ENCODE results near the gene ADGRV1.
"Not testable (repeated sequence)": the region's sequence is repeated elsewhere in the genome, so short reads cannot be mapped to it uniquely, and the experiment has no call there.

Gene ADGRV1

DNA sequence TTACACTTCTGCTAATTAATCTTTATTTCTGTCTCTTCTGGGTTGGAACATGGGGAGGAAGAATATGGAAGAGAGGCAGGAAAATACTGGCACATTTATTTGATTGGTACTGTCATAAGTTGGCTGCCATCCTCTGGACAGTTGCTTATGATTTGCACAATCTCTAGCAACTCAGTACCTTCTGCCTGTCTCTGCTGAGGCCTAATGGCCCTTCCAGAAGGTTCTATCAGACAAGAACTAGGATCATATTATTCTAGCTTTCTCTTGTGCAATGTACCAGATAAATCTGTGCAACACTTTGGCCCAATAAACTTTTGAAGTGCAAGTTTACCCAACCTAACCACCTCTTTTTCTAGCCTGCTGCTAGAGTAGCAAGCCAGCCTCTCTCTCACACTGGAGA is 489.5 kb downstream of the ADGRV1 start:
- no peak for DNase-seq

DNA sequence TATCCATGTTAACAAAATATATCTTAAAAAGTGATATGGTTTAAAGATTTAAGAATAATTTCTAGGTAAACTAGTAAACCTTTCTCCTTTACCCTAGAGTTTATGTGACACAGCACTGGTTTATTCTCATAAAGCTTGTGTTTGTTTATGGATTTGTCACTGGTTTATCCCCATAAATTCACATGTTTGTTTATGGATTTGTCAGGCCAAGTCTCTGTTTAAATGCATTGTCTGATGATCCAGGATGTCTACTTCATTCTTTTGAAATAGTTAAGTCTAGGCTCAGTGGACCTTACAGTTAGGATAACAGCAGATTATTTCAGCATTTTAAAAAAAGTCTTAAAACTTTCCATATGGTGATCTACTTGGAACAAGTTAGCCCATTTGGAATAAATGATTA is 490.5 kb downstream of the ADGRV1 start:
- no peak for DNase-seq

DNA sequence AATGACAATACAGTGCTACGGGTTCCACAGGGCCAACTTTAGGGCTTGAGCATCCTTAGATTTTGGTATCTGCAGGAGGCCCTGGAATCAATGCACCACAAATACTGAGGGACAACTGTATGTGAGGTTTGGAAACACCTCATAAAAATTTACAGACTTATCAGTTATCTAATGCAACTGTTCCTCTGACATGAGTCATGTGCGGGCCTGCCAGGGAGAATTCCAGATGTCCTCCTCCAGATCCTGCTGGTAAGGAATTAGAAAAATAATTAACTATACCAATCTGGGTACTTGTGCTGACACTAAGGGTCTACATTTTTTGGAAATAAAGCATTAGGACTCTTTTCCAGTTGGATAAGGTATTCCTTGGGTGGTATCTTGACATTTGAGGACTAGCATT is 491.2 kb downstream of the ADGRV1 start:
- DNase-seq = no peak

DNA sequence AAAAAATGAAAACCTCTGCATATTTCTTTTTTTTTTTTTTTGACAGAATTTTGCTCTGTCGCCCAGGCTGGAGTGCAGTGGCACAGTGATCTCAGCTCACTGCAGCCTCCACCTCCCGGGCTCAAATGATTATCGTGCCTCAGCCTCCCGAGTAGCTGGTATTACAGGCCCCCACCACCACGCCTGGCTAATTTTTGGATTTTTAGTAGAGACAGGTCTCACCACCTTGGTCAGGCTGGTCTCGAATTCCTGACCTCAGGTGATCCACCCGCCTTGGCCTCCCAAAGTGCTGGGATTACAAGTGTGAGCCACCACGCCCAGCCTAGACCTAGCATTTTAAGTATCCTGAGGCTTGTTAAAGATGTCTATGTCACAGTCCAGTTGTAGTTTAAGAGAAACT is 493.8 kb downstream of the ADGRV1 start:
- not testable (repeated sequence) for DNase-seq

DNA sequence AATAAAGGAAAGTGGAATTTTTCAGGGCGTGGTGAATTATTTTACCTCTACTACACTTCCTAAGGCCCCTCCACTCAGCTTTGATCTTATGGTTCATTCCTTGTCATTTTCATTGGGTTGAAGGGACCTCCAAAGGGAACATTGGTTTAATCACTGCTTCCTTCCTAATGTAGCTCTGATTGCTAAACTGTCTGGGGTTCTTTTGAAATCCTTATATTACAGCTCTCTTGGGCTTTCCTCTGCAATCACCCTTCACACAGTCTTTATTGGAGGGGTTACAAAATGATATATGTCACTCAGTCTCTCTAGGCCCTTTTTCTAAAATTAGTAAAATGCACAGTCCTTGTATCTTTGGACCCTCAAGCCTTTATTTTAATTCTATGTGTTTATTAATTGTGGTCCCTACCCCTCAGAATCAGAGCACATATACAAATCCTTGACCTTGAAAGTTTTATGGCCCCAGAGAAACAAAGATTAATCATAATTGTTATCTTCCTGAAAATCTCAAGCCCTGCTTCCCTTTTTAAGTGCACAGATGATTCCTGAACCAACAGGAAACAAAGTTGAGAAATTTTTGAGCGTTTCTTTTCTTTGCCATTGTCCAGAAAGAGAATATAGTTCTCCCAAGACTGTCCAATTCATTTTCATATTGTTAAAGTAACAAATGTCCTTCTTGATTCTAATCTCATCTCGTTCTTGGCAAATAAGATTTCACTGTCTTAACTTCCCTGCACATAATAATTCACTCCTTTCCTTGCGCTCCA is 494.6 kb downstream of the ADGRV1 start:
- no peak for DNase-seq

DNA sequence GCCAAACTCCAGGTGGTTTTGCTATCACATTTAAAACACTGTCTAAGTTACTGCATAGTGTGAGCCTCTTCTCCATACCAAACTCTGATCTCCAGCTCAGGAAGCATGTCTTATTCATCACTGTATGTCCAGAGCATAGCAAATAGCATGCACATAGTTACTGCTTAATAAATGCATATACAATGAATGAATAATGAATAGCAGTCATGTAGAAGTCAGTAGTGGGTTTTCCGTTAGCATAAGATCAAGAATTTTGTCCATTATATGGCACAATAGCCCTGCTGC is 495.1 kb downstream of the ADGRV1 start:
- no peak for DNase-seq

DNA sequence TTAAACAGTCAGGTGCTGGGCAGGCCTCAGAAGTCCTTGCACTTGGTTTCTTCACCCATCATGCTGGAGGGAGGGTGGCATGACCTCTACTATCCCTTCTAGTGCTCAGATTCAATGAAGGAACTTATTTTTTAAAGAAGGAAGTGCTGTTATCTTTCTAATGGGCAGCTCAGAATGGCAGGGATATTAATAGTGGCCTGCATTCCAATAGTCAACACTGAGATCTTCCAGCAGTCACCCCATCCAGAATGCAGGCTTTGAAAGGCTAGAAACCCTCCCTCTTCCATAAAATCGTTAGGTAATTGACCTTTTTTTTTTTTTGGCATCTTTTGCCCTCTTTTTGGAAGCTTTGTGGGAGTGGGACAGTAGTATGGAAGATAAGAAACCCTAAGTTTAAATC is 499.6 kb downstream of the ADGRV1 start:
- no peak for DNase-seq

DNA sequence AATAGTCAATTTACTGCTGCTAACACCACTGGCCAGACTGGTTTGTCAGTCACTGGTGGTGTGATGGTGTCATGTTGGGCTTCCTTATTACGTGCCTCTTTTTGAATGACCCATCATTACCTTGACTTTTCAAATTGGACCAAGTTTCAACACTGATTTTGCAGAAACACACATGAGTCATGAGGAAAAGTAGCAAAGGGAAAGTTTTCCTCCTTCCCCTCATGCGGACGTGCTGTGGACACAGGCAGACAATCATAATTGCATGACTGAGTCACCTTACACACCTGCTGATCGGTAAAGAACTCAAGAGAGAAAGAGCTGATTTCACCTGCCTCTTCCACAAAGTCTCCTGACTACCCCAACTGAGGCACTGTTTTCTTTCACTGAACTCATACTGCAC is 500.0 kb downstream of the ADGRV1 start:
- no peak for DNase-seq

DNA sequence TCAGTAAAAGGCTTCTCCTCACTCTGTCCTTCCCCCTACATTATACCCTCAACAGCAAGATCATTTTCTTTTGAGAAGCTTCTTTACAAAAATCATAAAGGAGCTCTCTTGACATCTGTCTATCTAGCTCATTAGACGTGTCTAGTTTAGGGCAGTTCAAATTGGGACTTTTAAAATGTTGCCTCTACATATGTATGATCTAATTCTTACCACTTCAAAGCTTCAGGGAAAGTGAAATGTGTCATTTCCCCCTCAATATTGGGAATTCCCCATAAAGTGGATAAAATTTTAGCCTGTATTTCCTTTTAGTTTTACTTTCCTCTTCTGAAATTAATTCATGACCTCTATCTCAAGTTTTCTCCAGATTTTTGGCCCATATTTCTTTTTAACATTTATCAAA is 500.8 kb downstream of the ADGRV1 start:
- DNase-seq = no peak

DNA sequence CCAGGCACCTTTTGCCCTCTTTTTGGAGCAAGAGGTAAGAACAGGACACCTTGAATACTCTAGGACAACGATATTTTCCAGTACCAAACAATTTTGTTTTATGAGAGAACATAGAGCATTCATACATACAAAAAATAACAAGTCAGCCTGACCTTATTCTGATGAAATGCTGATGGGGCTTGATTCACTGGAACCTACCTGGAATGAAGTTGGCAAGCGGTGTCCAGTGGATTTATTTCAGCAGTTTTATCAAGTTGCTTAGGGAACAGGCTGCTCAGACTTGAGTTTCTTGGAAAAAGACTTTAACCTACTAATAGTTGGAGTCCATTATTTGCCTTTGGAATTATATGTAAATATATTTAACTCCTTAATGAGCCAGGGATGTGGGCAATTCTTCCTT is 502.5 kb downstream of the ADGRV1 start:
- no peak for DNase-seq

DNA sequence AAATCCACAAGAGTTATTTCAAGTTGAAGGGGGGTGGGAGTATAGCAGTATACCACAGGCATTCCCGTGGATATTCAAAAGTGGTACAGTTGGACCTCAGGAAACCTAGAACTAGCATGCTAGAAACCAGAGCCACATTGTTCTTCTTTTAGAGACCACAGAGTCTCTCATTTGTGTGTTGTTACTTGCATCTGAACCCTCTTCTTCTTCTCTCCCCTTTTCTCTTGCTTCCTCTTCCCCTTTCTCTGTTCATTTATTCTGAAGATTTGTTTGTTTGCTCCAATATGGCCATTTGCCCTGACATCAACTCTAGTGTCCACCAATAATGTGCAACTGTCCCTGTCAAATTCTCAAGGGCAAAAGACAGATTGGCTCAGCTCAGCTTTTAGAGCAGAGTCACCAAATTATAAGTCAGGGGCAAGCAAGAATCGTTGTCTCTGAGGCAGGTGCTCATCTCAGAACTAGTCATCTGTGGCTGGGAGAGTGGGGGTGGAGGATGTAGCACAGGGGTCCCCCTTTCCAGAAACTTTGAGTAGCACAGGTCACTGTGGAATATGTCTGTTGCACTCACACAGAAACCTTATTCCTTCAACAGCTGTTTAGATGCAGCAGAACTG is 503.5 kb downstream of the ADGRV1 start:
- DNase-seq = no peak

DNA sequence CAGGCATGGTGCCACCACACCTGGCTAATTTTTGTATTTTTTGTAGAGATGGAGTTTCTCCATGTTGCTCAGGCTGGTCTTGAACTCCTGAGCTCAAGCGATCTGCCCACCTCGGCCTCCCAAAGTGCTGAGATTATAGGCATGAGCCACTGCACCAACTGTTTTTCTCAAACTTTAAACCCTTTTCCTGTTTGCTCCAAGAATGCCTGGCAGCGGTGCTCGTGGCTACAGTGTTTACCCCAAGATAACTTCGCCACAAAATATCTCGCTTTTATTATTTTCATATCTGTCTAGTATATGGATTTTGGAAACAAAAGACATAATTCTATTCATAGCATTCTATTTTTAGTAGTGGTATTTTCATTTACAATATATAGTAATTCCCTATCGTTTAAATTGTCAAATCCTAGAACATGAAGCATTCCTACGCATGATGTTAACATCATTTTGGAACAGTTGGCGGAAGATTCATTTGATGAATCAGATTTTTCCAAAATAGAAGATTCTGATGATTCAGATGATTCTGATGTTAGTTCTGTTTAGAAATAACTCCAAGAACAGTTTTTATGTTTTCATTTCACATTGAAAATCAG is 504.6 kb downstream of the ADGRV1 start:
- not testable (repeated sequence) for DNase-seq

DNA sequence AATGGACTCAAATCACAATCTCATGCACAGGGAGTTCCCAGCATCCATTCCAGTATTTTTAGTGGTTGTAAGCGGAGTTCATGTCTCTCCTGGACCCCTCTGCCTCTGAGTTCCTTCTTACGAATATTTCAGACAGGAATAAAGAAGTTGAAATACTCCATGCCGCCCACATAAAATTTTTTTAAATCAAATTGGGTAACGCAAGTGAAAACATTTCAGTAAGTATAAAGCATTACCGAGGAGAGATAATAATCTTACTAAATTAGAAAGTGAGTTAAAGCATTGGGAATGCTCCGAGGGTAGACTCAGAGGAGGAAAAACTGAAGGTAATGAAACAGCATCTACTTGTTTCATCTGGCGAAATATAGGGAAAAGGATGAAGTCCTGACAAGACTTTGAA is 506.9 kb downstream of the ADGRV1 start:
- DNase-seq = no peak

DNA sequence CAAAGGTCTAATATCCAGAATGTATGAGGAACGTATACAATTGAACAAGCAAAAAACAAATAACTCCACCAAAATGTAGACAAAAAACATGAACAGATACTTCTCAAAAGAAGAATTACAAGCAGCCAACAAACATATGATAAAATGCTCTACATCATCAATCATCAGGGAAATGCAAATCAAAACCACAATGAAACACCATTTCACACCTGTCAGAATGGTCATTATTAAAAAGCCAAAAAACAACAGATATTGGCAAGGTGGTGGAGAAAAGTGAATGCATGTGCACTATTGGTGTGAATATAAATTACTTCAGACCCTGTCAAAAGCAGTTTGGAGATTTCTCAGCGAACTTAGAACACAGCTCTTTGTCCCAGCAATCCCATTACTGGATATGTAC is 510.8 kb downstream of the ADGRV1 start:
- no peak for DNase-seq

DNA sequence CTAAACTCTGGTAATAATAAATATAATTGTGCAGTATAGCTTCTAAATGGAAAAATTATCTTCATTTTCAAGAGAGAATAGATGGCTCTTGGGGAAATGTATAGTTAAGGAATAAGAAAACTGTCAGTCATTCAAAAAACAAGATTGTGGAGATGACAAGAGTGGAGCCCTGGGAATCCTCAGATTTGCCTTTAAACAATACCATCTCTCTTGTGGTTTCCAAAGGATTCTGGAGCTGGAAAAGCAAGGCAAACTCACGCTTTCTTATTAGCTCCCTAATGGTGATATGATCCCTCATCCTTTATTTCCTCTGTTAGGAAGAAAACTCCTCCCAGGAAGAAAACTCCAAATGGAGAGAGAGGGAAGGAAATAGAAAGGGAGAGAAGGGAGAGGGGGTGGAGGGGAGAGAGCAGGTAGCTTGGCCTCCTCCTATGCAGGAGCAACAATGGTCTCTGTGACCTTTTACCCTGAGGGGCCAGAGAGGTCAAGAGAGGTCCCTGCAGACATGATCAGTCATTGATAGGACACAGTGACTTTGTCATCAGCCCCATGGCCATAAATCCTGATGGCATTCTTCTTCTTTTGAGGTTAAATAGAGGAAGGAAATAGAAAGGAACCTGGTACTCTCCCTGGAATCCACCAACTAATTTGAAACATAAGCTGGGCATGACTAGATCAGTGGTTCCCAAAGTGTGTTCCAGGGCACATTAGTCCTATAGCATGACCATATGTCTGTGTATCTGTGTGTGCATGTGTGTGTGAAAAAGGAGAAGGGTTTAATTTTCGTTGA is 512.4 kb downstream of the ADGRV1 start:
- no peak for DNase-seq

DNA sequence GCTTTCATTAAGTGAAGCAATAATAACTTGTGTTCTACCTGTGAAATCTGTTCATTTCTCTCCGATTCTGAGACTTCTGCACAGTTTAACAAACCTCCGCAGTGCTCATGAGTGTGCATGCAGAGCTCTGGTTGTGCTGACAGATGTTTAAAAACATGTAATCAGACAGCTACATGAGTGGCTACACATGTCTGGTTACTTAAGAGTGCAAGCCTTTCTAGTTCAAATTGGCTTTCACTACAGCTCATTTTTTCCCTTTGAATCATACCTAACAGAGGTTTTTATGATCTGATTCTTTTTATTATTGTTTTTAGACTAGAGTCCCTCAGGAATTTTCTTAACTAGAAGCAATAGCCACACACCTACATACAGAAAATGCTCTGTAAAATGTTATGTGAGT is 514.3 kb downstream of the ADGRV1 start:
- no peak for DNase-seq

DNA sequence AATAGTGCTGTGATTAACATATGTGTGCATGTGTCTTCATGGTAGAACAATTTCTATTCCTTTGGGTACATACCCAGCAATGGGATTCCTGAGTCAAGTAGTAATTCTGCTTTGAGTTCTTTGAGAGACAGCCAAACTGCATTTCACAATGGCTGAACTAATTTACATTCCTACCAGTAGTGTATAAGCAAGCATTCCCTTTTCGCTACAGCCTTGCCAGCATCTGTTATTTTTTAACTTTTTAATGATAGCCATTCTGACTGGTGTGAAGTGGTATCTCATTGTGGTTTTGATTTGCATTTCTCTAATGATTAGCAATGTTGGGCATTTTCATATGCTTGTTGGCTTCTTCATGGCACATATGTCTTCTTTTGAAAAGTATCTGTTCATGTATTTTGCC is 516.0 kb downstream of the ADGRV1 start:
- no peak for DNase-seq

DNA sequence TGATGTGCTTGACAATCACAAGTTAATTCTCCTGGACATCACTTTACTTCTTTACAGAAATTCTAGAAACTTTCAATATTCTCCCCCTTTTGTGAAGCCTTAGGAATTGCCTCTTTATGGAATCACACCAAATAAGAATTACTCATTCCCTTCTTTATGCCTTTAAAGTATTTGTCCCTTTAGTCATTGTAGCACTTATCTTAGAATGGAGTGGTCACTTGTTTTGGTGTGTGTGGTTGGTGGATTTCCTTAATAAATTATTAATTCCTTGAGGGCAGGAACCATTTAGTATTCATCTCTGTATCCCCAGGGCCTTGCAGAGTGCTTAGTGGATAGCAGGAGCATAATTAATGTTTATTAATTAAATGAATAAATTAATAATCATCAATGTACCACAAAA is 517.5 kb downstream of the ADGRV1 start:
- no peak for DNase-seq

DNA sequence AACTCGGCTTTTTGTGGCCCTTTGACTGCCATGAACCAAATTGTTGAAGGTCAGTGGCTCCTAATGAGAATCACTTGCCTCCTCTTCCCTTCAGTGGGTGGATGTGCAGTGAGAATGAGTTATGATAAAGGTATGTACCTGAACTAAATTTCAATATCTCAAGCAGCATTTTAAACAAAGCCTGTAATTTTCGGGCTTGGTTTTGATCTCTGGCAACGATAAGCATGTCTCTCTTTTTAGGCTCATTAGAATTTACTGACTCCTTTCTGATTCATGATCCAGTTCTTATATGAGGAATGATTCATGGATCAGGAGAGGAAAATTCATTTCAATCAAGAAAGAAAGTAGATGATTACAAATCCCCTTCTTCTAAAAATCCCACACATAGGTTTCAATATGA is 519.0 kb downstream of the ADGRV1 start:
- no peak for DNase-seq

DNA sequence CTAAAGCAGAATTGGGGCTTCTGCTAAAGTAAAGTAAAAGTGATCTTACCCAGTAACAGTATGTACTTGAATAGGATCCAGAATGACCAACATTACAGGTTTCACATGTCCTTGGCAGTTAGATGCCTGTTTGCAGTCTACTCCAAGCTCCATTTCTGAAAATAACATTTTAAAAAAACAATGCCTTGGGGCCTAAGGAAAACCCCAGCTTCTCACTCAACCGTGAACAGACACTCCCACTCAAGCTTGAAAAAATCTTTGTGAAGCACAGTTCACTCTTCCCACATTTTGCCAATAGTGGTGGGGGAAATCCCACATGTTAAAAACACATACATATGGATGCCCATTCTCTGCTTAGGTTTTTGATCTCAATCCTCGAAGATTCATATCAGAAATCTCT is 520.4 kb downstream of the ADGRV1 start:
- DNase-seq = no peak

DNA sequence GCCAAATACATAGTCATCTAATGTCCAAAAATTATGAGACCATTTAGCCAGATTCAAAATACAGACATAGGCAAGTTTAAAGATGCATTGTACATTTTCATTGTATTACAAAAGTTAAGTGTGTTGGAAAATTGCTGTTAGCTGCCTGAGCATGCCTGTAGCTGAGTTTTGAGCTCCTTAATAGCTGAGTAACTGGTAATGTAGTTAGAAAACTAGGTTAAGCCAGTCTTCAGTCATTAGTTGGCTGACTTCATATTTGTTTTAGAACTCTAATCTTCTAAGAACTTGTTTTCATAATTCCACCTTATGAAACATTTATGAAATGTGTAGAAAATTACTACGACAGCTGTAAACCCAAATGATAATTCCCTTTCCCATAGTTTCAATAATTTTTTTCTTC is 531.2 kb downstream of the ADGRV1 start:
- no peak for DNase-seq

DNA sequence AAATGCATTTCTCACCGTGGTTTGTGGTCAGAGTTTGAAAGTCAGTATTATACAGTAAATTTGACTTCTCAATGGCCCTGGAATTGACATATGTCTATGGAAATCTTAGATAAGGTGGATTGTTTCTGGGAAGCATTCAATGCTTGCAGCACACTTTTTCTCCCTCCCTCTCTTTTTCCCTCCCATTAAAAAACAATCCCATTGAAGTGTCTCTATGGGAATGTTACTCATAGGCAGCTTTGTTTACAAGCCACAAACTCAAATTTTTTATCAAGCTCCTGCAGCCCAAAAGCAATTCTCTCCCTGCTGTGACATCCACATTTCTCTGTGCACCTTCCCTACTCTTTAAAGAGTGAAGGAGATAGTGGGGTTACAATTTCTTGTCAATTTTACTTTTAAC is 532.4 kb downstream of the ADGRV1 start:
- no peak for DNase-seq

DNA sequence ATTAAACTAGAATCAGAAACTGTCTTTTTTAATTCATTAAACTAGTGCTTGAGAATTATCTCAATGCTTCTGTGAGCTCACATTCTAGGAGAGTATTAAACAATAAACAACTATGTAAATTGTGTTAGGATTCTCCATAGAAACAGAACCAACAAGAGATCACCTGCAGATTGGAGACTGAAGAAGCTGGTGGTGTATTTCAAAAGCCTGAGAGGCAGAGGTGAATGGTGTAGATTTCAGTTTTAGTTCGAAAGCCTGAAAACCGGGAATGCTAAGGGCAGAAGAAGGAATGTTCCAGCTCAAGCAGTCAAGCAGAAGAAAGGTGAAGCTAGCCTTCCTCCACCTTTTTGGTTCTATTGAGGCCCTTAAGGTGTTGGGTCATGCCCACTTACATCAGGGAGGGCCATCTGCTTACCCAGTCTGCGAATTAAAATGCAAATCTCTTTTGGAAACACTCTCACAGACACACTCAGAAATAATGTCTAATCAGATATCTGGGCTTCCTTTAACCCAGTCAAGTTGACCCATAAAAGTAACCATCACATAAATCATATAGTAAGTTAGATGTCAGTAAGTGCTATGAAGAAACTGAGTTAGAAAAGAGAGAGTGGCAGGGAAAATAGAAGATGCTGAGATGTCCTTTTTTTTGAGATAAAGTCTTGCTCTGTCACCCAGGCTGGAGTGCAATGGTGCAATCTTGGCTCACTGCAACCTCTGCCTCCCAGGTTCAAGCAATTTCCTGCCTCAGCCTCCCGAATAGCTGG is 533.1 kb downstream of the ADGRV1 start:
- DNase-seq = no peak

Data from activated effector memory CD4-positive, alpha-beta T cell treated with Interleukin-2 at 50 U/mL for 16 hours (primary cell).